HG03066 (cell line): ENCODE results near the gene NRG3.

Experiments used
- ATAC-seq: cut with Tn5 transposase; IDR thresholded peaks from one replicate; pipeline ENCODE4 v1.9.1; 2021; ENCODE audit warnings: low read depth; ENCODE audit not compliant: unreplicated experiment

The NRG3 gene

DNA sequence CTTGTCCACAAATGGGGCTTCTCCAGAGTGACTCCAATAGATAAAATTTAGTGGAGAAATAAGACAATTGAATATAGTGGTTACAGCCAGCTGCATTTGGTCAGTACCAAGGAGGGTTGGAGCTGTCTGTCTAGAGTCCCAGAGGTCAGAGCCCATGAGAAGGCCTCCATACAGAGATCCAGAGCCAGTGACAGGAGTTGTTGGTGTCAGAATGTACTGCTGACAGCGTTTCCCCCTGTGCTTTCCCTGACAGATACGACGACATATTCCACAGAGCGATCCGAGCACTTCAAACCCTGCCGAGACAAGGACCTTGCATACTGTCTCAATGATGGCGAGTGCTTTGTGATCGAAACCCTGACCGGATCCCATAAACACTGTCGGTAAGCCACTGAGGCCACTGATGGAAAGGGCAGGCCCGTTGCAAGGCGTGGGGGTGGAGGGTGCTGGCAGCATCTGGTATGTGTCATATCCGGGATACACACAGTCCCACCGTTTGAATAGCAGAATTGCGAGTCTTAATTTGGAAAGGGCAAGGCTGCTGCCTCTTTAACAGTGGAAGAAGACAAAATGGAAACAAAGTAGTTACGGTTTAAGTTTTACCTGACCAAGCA is 483.6 kb downstream of the NRG3 start:
- no peak for ATAC-seq

DNA sequence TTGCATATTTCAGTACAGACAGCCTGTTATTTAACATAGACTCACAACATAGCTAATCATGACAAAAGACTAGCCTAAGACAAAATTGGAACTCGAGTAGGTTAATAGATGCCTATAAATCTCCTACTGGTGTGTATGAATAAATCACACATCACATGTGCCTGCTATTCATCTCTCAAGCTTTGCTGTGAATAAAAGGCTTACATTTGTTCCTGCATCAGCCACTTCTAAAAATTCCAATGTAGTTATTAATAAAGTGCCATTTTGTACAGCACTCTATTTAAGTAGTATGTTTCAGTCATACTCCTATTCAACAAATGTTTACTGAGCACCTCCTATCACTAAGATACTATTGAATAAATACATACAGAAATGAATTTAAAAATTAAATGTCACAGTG is 486.3 kb downstream of the NRG3 start:
- ATAC-seq, result no peak

DNA sequence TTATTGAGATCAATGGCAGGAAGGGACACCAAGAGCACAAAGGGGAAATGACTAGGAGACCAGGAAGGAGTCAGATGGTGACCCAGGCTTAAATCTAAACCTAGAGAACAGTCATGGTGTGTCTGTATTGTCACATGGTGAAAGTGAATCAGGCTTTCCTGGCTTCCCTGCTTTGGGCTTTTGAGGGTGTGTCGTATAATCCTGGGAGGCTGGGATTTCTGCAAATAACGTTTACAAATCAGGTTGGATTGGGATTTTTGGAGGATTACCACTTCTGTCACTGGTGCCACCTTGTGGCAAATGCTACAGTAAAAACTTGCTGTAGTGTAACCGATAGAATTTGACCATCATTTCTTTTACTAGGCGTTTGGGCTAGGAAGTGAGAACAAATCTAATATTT is 502.6 kb downstream of the NRG3 start:
- ATAC-seq, result no peak

- ATAC-seq, result no peak
Measured at GRCh38 chr10:82378146-82378545, 503.2 kb downstream of the NRG3 start.

DNA sequence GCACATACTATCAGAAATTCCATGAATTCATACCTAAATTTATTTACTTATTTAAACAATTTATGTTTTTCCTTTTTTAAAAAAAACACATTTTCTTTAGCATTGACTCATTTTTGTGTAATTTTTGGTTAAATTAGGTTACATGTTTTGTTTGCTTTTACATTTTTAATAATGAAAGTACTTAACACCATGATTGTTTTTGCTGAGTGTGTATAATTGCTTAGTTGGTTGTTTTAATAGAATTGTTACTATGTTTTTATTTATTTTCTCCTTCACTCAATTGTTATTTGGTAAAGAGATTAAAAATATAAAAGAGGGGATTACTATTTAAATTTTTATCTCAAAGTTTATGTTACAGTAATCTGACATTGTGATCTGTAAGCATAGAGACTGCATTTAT is 508.4 kb downstream of the NRG3 start:
- ATAC-seq, result no peak

DNA sequence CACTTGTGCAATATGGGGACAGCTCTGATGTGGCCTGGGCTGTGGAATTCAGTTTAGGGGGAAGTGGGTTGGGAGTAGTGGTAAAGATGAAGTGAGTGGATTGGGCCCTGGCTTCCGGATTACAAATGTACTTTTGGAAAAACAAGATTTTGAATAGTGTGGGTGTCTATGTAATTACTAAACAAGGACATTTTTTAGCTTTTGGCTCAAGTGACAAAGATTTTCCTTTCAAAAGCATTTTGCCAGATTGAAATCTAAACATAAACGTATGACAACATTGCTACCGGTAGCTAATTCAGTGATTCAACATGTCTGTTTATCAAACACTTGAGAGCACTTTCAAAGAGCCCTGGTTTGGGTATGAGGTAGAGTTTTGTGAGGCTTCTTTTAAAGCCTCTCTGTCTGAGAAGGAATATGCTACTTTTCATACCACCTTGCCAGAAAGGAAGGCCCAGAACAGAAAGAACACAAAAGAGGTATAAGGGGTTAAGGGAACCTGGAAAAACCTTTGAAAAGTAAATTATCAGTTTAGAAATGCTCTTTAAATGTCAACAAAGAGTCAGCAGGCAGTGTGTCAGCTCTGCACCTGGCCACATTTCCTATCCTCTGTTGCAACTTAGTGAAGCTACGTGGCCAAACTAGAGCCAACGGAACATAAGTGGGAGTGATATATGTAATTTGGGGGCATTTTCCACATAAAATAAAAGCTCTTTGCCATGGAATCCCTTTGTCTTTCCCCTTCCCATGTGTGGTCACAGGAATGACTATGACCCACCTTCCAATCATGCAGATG is 516.1 kb downstream of the NRG3 start:
- no peak for ATAC-seq

GRCh38 chr10:82391971-82392370 is 517.0 kb downstream of the NRG3 start:
- no peak for ATAC-seq

GRCh38 chr10:82392533-82392932 is 517.5 kb downstream of the NRG3 start:
- no peak for ATAC-seq

- ATAC-seq, result no peak
Measured at GRCh38 chr10:82394122-82394521, 519.1 kb downstream of the NRG3 start.

DNA sequence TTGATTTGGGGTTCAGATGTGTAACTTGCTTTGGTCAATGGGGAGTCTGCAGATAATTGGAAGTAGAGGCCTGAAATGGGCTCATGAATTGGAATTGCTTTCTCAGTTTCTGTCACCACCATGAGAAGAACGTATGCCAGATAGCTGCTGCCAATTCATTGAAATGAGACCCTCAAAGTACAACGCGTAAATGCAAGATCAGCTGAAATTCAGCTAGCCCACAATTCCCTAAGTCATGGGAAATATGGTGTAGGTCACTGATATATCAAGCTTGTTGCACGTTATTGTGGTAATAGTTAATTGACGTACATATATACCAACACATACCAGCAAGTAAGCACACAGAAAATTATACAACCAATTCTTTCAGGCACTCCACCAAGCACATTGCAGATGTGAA is 520.0 kb downstream of the NRG3 start:
- no peak for ATAC-seq

DNA sequence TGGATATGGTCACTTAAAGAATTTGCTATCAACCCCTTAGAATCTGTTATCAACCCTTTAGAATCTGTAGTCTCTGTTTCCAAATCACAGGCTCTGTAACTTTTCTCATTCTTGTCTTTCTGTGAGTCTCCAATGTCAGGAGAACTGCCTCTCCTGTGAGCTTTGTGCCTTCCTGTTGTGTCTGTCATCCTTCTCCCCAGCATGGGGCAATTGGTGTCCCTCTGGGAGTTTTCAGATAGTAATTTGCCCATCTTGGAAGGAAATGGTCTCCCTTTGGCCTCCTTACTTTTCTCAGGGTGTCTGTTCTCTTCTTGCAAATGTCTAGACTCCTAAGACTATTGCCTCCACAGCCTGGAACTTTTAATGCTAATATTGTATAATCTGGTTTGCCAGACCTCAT is 521.9 kb downstream of the NRG3 start:
- no peak for ATAC-seq

DNA sequence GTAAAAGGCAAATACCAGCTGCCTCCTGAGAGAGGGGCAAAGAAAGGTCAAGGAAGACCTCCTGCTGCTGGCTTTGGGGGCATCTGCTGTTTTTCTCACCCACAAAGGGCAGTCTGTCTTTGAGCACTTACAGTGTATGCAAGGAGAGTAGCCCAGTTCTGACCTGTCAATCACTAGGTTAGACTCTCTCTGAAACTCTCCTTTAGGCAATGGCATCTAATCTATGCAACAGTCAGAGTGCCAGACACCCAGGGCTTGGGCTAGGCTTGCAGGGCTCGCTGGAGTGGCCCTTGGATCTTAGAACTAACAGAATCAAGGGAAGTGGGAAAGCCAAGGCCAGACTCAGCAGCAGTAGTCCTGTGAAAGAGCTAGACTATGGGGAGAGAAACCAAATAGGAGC is 522.9 kb downstream of the NRG3 start:
- ATAC-seq, result no peak

GRCh38 chr10:82399850-82400249 is 524.9 kb downstream of the NRG3 start:
- no peak for ATAC-seq

GRCh38 chr10:82400841-82401240 is 525.8 kb downstream of the NRG3 start:
- no peak for ATAC-seq

DNA sequence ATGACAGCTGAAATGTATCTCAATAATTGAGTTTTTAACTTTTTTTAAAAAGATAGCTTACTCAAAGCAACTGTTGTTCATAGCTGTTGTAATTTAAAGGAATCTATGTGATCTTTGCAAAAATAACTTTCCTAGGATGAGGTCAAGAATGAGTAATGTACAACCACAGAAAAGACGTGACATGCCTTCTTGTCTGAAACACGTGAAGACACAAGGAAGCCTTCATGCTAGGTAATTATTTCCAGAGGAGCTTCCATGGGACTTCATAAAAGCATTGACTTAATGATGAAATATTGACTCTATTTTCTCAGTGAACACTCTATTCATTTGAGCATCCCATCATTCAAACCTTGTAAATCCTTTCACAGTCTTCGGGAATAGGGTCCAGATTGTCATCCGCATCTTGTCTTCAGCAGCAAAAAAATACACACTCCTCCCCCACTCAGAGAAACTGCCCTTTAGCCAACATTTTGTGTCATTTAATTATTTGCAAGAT is 528.0 kb downstream of the NRG3 start:
- no peak for ATAC-seq

- no peak for ATAC-seq
Measured at GRCh38 chr10:82409671-82410070, 534.7 kb downstream of the NRG3 start.

- ATAC-seq, result no peak
Measured at GRCh38 chr10:82411416-82411815, 536.4 kb downstream of the NRG3 start.

DNA sequence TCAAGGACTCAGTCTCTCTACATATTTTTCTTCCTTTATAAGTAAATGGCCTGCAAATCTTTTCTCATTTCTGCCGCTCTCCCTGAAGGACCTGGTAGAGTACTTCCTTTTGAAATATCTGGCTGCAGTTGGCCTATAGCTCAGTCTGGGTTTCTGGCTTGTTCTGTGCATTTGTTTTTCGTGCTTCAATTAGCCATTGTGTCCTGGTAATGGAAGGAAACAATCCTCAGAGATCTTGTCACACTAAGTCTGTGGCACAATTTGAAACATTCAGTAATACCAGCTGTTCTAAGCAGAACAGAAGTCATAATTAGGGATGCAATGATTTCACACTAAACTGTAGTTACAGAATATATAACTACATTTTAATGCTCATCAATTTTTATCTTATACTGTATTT is 545.0 kb downstream of the NRG3 start:
- ATAC-seq, result no peak

GRCh38 chr10:82429302-82429701 is 554.3 kb downstream of the NRG3 start:
- no peak for ATAC-seq

DNA sequence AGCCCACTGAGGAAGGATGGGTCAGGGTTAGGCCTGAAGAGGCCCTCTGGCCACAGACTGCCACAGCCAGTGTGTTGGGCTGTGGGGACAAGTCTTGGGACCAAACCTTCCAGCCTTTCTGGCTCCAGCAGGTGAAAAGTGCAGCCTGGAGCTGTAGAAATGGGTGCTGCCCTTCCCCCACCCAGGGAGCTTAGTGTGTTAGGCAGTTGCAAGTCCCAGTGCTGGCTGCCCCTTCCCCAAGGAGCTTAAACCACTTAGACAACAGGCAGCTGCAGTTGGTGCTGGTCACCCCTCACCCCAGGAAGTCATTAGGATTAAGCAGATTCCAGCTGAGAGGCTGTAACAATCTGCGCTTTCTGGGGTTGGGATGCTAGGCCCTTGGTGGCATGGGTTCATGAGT is 563.3 kb downstream of the NRG3 start:
- no peak for ATAC-seq

GRCh38 chr10:82440775-82441174 is 565.8 kb downstream of the NRG3 start:
- no peak for ATAC-seq

DNA sequence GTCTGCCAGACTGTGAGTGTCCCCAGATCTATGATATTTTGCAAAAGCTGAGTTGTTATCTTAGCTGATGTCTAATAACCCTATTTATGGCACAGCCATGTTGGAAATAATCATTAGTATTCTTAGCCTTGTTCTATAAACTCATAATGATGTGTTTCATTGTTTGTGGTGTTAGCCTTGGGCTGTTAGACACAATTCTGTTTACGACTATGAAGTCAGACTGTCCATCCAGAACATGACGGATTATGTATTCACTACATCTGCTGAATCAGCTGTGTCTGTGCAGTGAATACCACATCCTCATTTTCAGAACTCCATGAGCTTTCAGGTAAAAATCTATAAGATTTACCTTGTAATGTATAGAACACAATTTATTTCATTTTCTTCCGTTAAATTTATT is 577.1 kb downstream of the NRG3 start:
- no peak for ATAC-seq
